ENCODE results near the gene COLEC11. TPM values are rescaled to one million over a fixed set of nuclear protein-coding genes. Genes with fewer than 3 reads are reported as not detected.

The COLEC11 gene
- total and polyA plus RNA-seq, 2 of the 13 experiments (the other 11 are each of a cell fraction or from before 2014, with no cell fraction given): 1.5 to 3.0 TPM

DNA sequence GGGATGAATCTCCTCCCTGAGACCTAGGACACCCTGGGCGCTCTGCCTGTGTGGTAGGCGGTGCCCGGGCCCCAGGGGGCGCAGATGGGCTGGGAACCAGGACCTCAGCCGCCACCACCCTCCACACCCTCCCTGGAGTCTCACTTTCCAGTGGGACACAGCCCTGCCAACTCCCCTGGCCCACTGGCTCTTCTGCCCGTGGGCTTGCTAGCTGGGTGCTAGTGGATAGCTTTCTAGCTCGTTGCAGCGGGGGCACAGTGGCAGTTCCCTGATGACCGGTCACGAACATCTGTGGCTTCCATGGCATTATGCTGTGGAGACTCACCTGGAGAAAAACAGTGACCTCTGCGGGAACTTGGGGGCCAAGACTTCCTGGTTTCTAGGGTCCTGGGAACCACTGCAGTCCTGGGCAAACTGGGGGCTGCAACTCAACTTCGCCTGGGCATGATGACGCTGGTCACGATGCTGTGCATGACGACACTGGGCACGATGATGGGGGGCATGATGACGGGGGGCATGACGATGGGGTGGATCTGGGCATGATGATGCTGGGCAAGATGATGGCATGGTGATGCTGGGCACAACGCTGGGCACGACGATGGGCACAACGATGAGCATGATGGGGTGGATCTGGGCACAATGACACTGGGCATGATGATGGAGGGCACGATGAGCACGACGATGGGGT is 32.0 kb downstream of the COLEC11 start:
- H4K20me1 ChIP-seq (ENCODE audit: insufficient read depth, low read length): no peaks in the 10 kb centered on the region
- H3K9me3 ChIP-seq (ENCODE audit: low read length): no peaks in the 10 kb centered on the region
- peak overlapping the region; percentile 33 for H3K4me2 ChIP-seq (ENCODE audit: low read depth, low read length)
- POLR2A ChIA-PET: interaction anchor here (0.7 kb wide), 1 partner anchor 25 kb away, joined by 3 read pairs; no protein-coding TSS in a partner anchor
- DNase-seq (ENCODE audit: low spot score) (no peak), ATAC-seq (peak; percentile 81), FAIRE-seq (no peak)
- peaks cover 0 to 15% of the 10 kb centered on the region in 2 experiments; a peak in 3 of 5 replicates for H3K27me3 ChIP-seq (ENCODE audit: control insufficient read depth in 1 of 2, insufficient read depth in 2 of 2, low read length in 2 of 2)
- intact Hi-C loops (cut with micrococcal nuclease; ENCODE audit: unreplicated experiment): loop anchor here (1.0 kb wide), 1 partner anchor 23 kb away; no protein-coding TSS in a partner anchor
- H3K79me2 ChIP-seq (ENCODE audit: insufficient read depth, low read length): no peaks in the 10 kb centered on the region
- TF ChIP-seq ETV6 (CRISPR knock-in tag; conservative IDR thresholded peaks at IDR 0.05): no peak
- TF ChIP-seq RAD21 (CRISPR knock-in tag; IDR thresholded peaks at IDR 0.05): 0 out of 2 replicates have a peak, but pooled peaks have one; percentile 17
- TF ChIP-seq MTA1 (CRISPR knock-in tag; IDR thresholded peaks at IDR 0.05; ENCODE audit: borderline replicate concordance): 0 out of 2 replicates have a peak, but pooled peaks have one; percentile 26
- TF ChIP-seq, protein P1, sequence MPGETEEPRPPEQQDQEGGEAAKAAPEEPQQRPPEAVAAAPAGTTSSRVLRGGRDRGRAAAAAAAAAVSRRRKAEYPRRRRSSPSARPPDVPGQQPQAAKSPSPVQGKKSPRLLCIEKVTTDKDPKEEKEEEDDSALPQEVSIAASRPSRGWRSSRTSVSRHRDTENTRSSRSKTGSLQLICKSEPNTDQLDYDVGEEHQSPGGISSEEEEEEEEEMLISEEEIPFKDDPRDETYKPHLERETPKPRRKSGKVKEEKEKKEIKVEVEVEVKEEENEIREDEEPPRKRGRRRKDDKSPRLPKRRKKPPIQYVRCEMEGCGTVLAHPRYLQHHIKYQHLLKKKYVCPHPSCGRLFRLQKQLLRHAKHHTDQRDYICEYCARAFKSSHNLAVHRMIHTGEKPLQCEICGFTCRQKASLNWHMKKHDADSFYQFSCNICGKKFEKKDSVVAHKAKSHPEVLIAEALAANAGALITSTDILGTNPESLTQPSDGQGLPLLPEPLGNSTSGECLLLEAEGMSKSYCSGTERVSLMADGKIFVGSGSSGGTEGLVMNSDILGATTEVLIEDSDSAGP (CRISPR knock-in tag; IDR thresholded peaks at IDR 0.05; ENCODE audit: borderline replicate concordance): 0 out of 2 replicates have a peak, but pooled peaks have one; percentile 25
- TF ChIP-seq, protein P2, sequence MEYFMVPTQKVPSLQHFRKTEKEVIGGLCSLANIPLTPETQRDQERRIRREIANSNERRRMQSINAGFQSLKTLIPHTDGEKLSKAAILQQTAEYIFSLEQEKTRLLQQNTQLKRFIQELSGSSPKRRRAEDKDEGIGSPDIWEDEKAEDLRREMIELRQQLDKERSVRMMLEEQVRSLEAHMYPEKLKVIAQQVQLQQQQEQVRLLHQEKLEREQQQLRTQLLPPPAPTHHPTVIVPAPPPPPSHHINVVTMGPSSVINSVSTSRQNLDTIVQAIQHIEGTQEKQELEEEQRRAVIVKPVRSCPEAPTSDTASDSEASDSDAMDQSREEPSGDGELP (IDR thresholded peaks at IDR 0.05; ENCODE audit: borderline replicate concordance, low read depth): 0 out of 2 replicates have a peak, but pooled peaks have one; percentile 1
- peak; percentile 39 for TF ChIP-seq ZNF687 (CRISPR knock-in tag; IDR thresholded peaks at IDR 0.05)
- no peak for TF ChIP-seq CENPT (CRISPR knock-in tag; IDR thresholded peaks at IDR 0.05; ENCODE audit: low read depth)
- TF ChIP-seq ZBTB33 (CRISPR knock-in tag; IDR thresholded peaks at IDR 0.05): peak; percentile 70; the same call in 1 of the 2 replicates
- peak; percentile 84; the same call in 1 of the 2 replicates for TF ChIP-seq HNRNPL (IDR thresholded peaks at IDR 0.05; ENCODE audit: low read depth, low read length)
- TF ChIP-seq STAG1 (CRISPR knock-in tag; IDR thresholded peaks at IDR 0.05): peak; percentile 37; the same call in 1 of the 2 replicates
- TF ChIP-seq CTCF (CRISPR knock-in tag; IDR thresholded peaks at IDR 0.05): peak; percentile 70
- no peak for TF ChIP-seq PPARG (CRISPR knock-in tag; conservative IDR thresholded peaks at IDR 0.05)
- 73% methylated on average over 24 of the region's 25 CpGs for WGBS (ENCODE audit: low lambda C conversion rate)
- no peak overlapping the region for H2AFZ ChIP-seq (ENCODE audit: low read length)
- H3K27ac ChIP-seq (ENCODE audit: extremely low read length, insufficient read depth, low read length): no peak overlapping the region
- H3K9ac ChIP-seq (ENCODE audit: insufficient read depth, low read depth, low read length): no peak overlapping the region
- CTCF ChIA-PET (ENCODE audit: low intra/inter-chr PET ratio, low total read pairs): interaction anchor here (2.1 kb wide), 1 partner anchor 24 kb away, joined by 11 read pairs; no protein-coding TSS in a partner anchor
- in situ Hi-C loops (cut with HindIII; ENCODE audit: extremely low pct_ligation_motif_present, low pct_unique_long_range_greater_than_20kb): no loop called here
- H3K4me1 ChIP-seq (ENCODE audit: insufficient read depth, low read length): peaks cover 16% of the 10 kb centered on the region
- no TSS peak for BruUV-seq (replicated peaks)
- no peak overlapping the region for H3K4me3 ChIP-seq (replicated peaks in 1 of 3; ENCODE audit: insufficient read depth in 1 of 3, low read depth in 2 of 3, low read length in 3 of 3)
- no peaks in the 10 kb centered on the region for H3K36me3 ChIP-seq (replicated peaks in 1 of 2; ENCODE audit: control insufficient read depth in 1 of 2, insufficient read depth in 2 of 2, low read length in 2 of 2)
